ENCODE measurements around the gene GRM8. TPM values are rescaled to one million over a fixed set of nuclear protein-coding genes. Genes with fewer than 3 reads are reported as not detected.

The GRM8 gene
- total RNA-seq, 1 experiment from 2014 or later, result not detected

DNA sequence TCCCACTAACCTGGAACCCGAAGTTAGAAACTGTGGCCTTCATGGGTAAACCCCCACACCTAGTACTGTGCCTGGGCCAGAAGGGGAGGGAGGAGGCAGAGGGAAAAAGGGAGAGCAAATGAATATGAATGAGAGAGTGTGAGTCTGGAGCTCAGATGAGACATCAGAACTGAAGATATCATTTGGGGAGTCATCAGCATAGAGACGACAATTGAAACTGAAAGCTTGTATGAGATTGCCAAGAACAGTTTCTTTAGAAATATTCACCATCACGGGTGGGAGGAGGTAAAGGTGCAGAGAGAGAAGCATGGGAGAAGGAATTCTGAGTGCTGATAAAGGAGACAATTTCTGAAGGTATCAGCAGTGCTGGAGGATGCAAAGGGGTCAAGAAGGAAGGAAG, 171.2 kb downstream of the GRM8 start:
- H3K4me3 ChIP-seq (ENCODE audit: low read length), result no peak overlapping the region
- H3K9me2 ChIP-seq (replicated peaks; ENCODE audit: low read length), result no peaks in the 10 kb centered on the region
- intact Hi-C loops (cut with micrococcal nuclease), result no loop called here
- no peaks in the 10 kb centered on the region for H3K79me2 ChIP-seq (ENCODE audit: low read length)
- no peak overlapping the region for H3K4me2 ChIP-seq (ENCODE audit: low read length)
- no peaks in the 10 kb centered on the region for H3K27me3 ChIP-seq (ENCODE audit: low read length)
- no peaks in the 10 kb centered on the region for H3K36me3 ChIP-seq (ENCODE audit: low read depth, low read length)
- no peaks in the 10 kb centered on the region for H3F3A ChIP-seq (ENCODE audit: low read length, unreplicated experiment)
- no peak for TF ChIP-seq EZH2phosphoT487 (IDR thresholded peaks at IDR 0.05; ENCODE audit: borderline replicate concordance, low read length)
- TF ChIP-seq EZH2 (IDR thresholded peaks at IDR 0.05; ENCODE audit: low read length, unreplicated experiment), result no peak
- TF ChIP-seq, protein P1, sequence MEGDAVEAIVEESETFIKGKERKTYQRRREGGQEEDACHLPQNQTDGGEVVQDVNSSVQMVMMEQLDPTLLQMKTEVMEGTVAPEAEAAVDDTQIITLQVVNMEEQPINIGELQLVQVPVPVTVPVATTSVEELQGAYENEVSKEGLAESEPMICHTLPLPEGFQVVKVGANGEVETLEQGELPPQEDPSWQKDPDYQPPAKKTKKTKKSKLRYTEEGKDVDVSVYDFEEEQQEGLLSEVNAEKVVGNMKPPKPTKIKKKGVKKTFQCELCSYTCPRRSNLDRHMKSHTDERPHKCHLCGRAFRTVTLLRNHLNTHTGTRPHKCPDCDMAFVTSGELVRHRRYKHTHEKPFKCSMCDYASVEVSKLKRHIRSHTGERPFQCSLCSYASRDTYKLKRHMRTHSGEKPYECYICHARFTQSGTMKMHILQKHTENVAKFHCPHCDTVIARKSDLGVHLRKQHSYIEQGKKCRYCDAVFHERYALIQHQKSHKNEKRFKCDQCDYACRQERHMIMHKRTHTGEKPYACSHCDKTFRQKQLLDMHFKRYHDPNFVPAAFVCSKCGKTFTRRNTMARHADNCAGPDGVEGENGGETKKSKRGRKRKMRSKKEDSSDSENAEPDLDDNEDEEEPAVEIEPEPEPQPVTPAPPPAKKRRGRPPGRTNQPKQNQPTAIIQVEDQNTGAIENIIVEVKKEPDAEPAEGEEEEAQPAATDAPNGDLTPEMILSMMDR (conservative IDR thresholded peaks at IDR 0.05; ENCODE audit: low read depth, low read length), result no peak
- no peaks in the 10 kb centered on the region for H4K20me1 ChIP-seq (ENCODE audit: low read length)
- ChIA-PET CTCF (no interaction called here), POLR2A (ENCODE audit: unreplicated experiment) (no interaction called here)
- no peaks in the 10 kb centered on the region for H3K4me1 ChIP-seq (ENCODE audit: insufficient read depth, low read length)
- ATAC-seq (no peak), DNase-seq (no peak)
- no TSS peak for BruUV-seq (replicated peaks)
- no peaks in the 10 kb centered on the region for H3K9me3 ChIP-seq (ENCODE audit: low read length)
- H3K27ac ChIP-seq (ENCODE audit: low read length), result no peak overlapping the region
- no peak overlapping the region for H3K9ac ChIP-seq (ENCODE audit: low read length)
- H2AFZ ChIP-seq (ENCODE audit: low read length), result no peak overlapping the region

DNA sequence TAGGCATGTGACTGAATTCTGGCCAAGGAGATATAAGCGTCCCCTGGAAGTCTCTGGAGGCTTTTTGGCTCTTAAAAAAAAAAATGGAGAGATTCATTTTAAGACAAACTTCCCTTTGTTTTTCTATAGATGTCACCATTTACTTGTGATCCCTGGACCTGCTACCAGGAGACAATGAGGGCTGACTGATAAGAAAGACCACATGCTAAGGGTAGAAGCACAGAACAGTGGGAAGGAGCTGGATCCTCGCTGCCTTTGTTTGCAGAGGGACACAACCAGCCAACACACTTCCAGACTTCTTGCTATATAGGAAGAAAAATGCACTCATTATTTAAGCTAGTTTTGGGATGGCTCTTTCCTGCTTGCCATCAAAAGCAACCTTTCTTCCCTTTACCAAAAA, 172.2 kb downstream of the GRM8 start:
- Histone ChIP-seq H2AFZ (ENCODE audit: low read length) (no peak overlapping the region), H3K27me3 (ENCODE audit: low read length) (no peaks in the 10 kb centered on the region), H3K9ac (ENCODE audit: low read length) (no peak overlapping the region), H3K9me3 (ENCODE audit: low read length) (no peaks in the 10 kb centered on the region), H4K20me1 (ENCODE audit: low read length) (no peaks in the 10 kb centered on the region), H3K27ac (ENCODE audit: low read length) (no peak overlapping the region), H3K4me1 (ENCODE audit: insufficient read depth, low read length) (no peaks in the 10 kb centered on the region), H3K9me2 (replicated peaks; ENCODE audit: low read length) (no peaks in the 10 kb centered on the region), H3F3A (ENCODE audit: low read length, unreplicated experiment) (no peaks in the 10 kb centered on the region), H3K4me2 (ENCODE audit: low read length) (no peak overlapping the region), H3K79me2 (ENCODE audit: low read length) (no peaks in the 10 kb centered on the region), H3K36me3 (ENCODE audit: low read depth, low read length) (no peaks in the 10 kb centered on the region), H3K4me3 (ENCODE audit: low read length) (no peak overlapping the region)
- ChIA-PET CTCF (no interaction called here), POLR2A (ENCODE audit: unreplicated experiment) (no interaction called here)
- DNase-seq (no peak), ATAC-seq (no peak)
- TF ChIP-seq EZH2 (IDR thresholded peaks at IDR 0.05; ENCODE audit: low read length, unreplicated experiment) (no peak), EZH2phosphoT487 (IDR thresholded peaks at IDR 0.05; ENCODE audit: borderline replicate concordance, low read length) (no peak)
- TF ChIP-seq, protein P1 (conservative IDR thresholded peaks at IDR 0.05; ENCODE audit: low read depth, low read length), result no peak
- intact Hi-C loops (cut with micrococcal nuclease), result no loop called here
- BruUV-seq (replicated peaks), result no TSS peak

DNA sequence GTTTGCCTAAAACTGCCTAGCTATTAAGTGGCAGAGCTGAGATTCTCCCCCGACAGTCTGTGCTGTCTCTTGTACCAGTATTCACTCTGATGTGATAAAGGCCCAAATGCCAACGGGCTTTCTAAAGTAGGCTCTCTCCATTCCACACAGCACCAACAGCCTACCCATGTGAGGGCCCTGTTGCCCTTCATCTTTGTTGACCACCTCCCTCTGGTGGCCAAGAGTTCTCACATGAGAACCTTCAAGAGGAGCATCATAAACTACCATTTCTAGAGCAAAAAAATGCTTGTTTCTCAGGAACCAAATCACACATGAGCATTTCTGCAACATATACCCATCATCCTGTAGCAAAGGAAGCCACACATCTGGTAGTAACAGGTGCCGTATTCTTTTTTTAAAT, 185.8 kb downstream of the GRM8 start:
- intact Hi-C loops (cut with micrococcal nuclease), result no loop called here
- POLR2A ChIA-PET (ENCODE audit: unreplicated experiment), result no interaction called here
- DNase-seq, result no peak

More for the DNA sequence above, 185.8 kb downstream of the GRM8 start:
- TF ChIP-seq EZH2phosphoT487 (IDR thresholded peaks at IDR 0.05; ENCODE audit: borderline replicate concordance, low read length) (no peak), EZH2 (IDR thresholded peaks at IDR 0.05; ENCODE audit: low read length, unreplicated experiment) (no peak)
- TF ChIP-seq, protein P1 (conservative IDR thresholded peaks at IDR 0.05; ENCODE audit: low read depth, low read length), result no peak
- H4K20me1 ChIP-seq (ENCODE audit: low read length), result no peaks in the 10 kb centered on the region
- H3K9ac ChIP-seq (ENCODE audit: low read length), result no peak overlapping the region
- H3K4me2 ChIP-seq (ENCODE audit: low read length), result no peak overlapping the region
- no peaks in the 10 kb centered on the region for H3K9me3 ChIP-seq (ENCODE audit: low read length)
- H3K4me1 ChIP-seq (ENCODE audit: insufficient read depth, low read length), result no peaks in the 10 kb centered on the region
- no TSS peak for BruUV-seq (replicated peaks)
- no peak for ATAC-seq
- no peaks in the 10 kb centered on the region for H3K36me3 ChIP-seq (ENCODE audit: low read depth, low read length)
- H3F3A ChIP-seq (ENCODE audit: low read length, unreplicated experiment), result no peaks in the 10 kb centered on the region
- H3K4me3 ChIP-seq (ENCODE audit: low read length), result no peak overlapping the region
- no peak overlapping the region for H2AFZ ChIP-seq (ENCODE audit: low read length)
- CTCF ChIA-PET, result no interaction called here
- no peaks in the 10 kb centered on the region for H3K27me3 ChIP-seq (ENCODE audit: low read length)
- H3K79me2 ChIP-seq (ENCODE audit: low read length), result no peaks in the 10 kb centered on the region
- H3K9me2 ChIP-seq (replicated peaks; ENCODE audit: low read length), result no peaks in the 10 kb centered on the region
- no peak overlapping the region for H3K27ac ChIP-seq (ENCODE audit: low read length)

Data from PC-3 (cell line).